H1 (cell line): Measurements from ENCODE around the gene TMEM204. TPM values are rescaled to one million over a fixed set of nuclear protein-coding genes. Genes with fewer than 3 reads are reported as not detected.

Experiments used
- CTCF ChIA-PET: fragments of 300-600 bp; sonication (Branson Sonifier 250); formaldehyde crosslinking; loops from one replicate; lab custom pipeline; 2021; ENCODE audit not compliant: partially characterized antibody; lab: Charles Lee
- POLR2A ChIA-PET: fragments of 300-600 bp; sonication (Branson Sonifier 250); formaldehyde crosslinking; loops from one replicate; lab custom pipeline; 2021; ENCODE audit warnings: inconsistent platforms; ENCODE audit not compliant: partially characterized antibody; lab: Charles Lee
- DNase-seq, 2 experiments: peaks; one replicate each; pipeline versions ENCODE4 v3.0.0 to v3.0.0-alpha.2; 2010 to 2022; ENCODE audit warnings: low spot score in 2 of 2, low read depth in 1 of 2, mixed read lengths in 1 of 2
- FAIRE-seq: peaks from 2 replicates; lab custom pipeline; 2011; peaks lifted over from hg19 to GRCh38; lab: Jason Lieb, UNC
- H2AFZ ChIP-seq: 2 replicates; pipeline ENCODE4 v1.8.1; 2012; ENCODE audit warnings: low read length, inconsistent platforms
- H2AK5ac ChIP-seq: 2 replicates; pipeline ENCODE4 v1.6.1; 2013; ENCODE audit warnings: low read depth, low read length
- H2BK120ac ChIP-seq: replicated peaks from 2 replicates; pipeline ENCODE3; 2013; ENCODE audit warnings: low read depth, low read length, inconsistent platforms
- H2BK12ac ChIP-seq: 2 replicates; pipeline ENCODE4 v1.6.1; 2013; ENCODE audit warnings: low read depth, low read length
- H2BK15ac ChIP-seq: 2 replicates; pipeline ENCODE4 v1.6.1; 2013; ENCODE audit warnings: low read length
- H2BK20ac ChIP-seq: 2 replicates; pipeline ENCODE4 v1.6.1; 2013; ENCODE audit warnings: low read length
- H2BK5ac ChIP-seq: 2 replicates; pipeline ENCODE4 v1.6.1; 2013; ENCODE audit warnings: low read depth, low read length
- H3K14ac ChIP-seq: 2 replicates; pipeline ENCODE4 v1.6.1; 2013; ENCODE audit warnings: inconsistent platforms; ENCODE audit not compliant: insufficient read length
- H3K18ac ChIP-seq: 2 replicates; pipeline ENCODE4 v1.6.1; 2013; ENCODE audit warnings: low read length; ENCODE audit errors: extremely low read depth
- H3K23ac ChIP-seq: 2 replicates; pipeline ENCODE4 v1.6.1; 2013; ENCODE audit warnings: inconsistent platforms; ENCODE audit not compliant: insufficient read length
- H3K23me2 ChIP-seq: 2 replicates; pipeline ENCODE4 v1.6.1; 2013; ENCODE audit warnings: low read depth, low read length
- H3K27ac ChIP-seq: 2 replicates; pipeline ENCODE4 v1.6.1; 2011; ENCODE audit warnings: low read depth, low read length, inconsistent platforms
- H3K27me3 ChIP-seq, 4 experiments: replicated peaks in 1 of 4; 1 replicate in 1 of 4; 2 replicates in 3 of 4; pipeline versions ENCODE4 v1.6.1 to v1.8.1; 2011 to 2013; ENCODE audit warnings: low read length in 3 of 4, mild to moderate bottlenecking in 3 of 4, inconsistent platforms in 2 of 4, mixed read lengths in 2 of 4, moderate library complexity in 1 of 4; ENCODE audit not compliant: control insufficient read depth in 3 of 4, insufficient read depth in 3 of 4; ENCODE audit errors: extremely low read depth in 1 of 4
- H3K36me3 ChIP-seq, 4 experiments: 2 replicates each; pipeline versions ENCODE4 v1.6.1 to v1.8.1; 2011 to 2013; ENCODE audit warnings: mild to moderate bottlenecking in 4 of 4, low read length in 3 of 4, moderate library complexity in 2 of 4, control low read depth in 1 of 4, inconsistent platforms in 1 of 4; ENCODE audit not compliant: insufficient read depth in 4 of 4, control insufficient read depth in 2 of 4
- H3K4ac ChIP-seq: replicated peaks from 2 replicates; pipeline ENCODE3; 2013; ENCODE audit warnings: low read length, low read depth, mixed read lengths, inconsistent platforms; ENCODE audit not compliant: insufficient read length
- H3K4me1 ChIP-seq, 4 experiments: replicated peaks in 1 of 4; 1 replicate in 1 of 4; 2 replicates in 3 of 4; pipeline versions ENCODE4 v1.6.1 to v1.8.1; 2011 to 2013; ENCODE audit warnings: low read length in 3 of 4, inconsistent platforms in 2 of 4, mixed read lengths in 1 of 4; ENCODE audit not compliant: insufficient read depth in 4 of 4, control insufficient read depth in 3 of 4
- H3K4me2 ChIP-seq, 2 experiments: 2 replicates each; pipeline versions ENCODE4 v1.6.1 to v1.8.1; 2011 to 2013; ENCODE audit warnings: low read depth in 2 of 2, low read length in 2 of 2, control low read depth in 1 of 2, inconsistent platforms in 1 of 2, mild to moderate bottlenecking in 1 of 2; ENCODE audit not compliant: insufficient read depth in 1 of 2
- H3K4me3 ChIP-seq, 4 experiments: fragments of 200-600, 300-600 bp in 1 of 4; sonication (generic), shearing (Covaris generic), sonication (Bioruptor Twin) in 1 of 4; 2 replicates each; pipeline versions ENCODE4 v1.5.1 to v1.8.1; 2011 to 2016; ENCODE audit warnings: low read length in 4 of 4, low read depth in 3 of 4, control low read depth in 2 of 4, inconsistent platforms in 2 of 4, mild to moderate bottlenecking in 2 of 4, mixed read lengths in 1 of 4, moderate library complexity in 1 of 4; ENCODE audit not compliant: insufficient read depth in 2 of 4; ENCODE audit errors: extremely low read depth in 1 of 4
- H3K56ac ChIP-seq: replicated peaks from 2 replicates; pipeline ENCODE3; 2013; ENCODE audit warnings: low read depth, mild to moderate bottlenecking, mixed read lengths, low read length, inconsistent platforms; ENCODE audit not compliant: insufficient read length
- H3K79me1 ChIP-seq: 2 replicates; pipeline ENCODE4 v1.6.1; 2013; ENCODE audit warnings: low read depth, low read length, control low read depth
- H3K79me2 ChIP-seq, 2 experiments: 2 replicates each; pipeline versions ENCODE4 v1.6.1 to v1.8.1; 2012 to 2013; ENCODE audit warnings: low read length in 2 of 2, mild to moderate bottlenecking in 2 of 2, inconsistent platforms in 1 of 2; ENCODE audit not compliant: insufficient read depth in 2 of 2, control insufficient read depth in 1 of 2
- H3K9ac ChIP-seq, 4 experiments: replicated peaks in 1 of 4; 1 replicate in 1 of 4; 2 replicates in 3 of 4; pipeline versions ENCODE4 v1.6.1 to v1.8.1; 2011 to 2013; ENCODE audit warnings: low read depth in 3 of 4, low read length in 3 of 4, control low read depth in 2 of 4, mild to moderate bottlenecking in 2 of 4, moderate library complexity in 2 of 4, inconsistent platforms in 1 of 4; ENCODE audit errors: extremely low read depth in 1 of 4
- H3K9me3 ChIP-seq, 2 experiments: 2 replicates each; pipeline versions ENCODE4 v1.6.1 to v1.8.1; 2012 to 2013; ENCODE audit warnings: mild to moderate bottlenecking in 2 of 2, moderate library complexity in 2 of 2, control low read depth in 1 of 2, inconsistent platforms in 1 of 2, low read depth in 1 of 2, low read length in 1 of 2, mixed read lengths in 1 of 2; ENCODE audit not compliant: insufficient read depth in 2 of 2
- H4K20me1 ChIP-seq, 2 experiments: replicated peaks in 1 of 2; 2 replicates each; pipeline versions ENCODE3 to v1.8.1; 2011 to 2013; ENCODE audit warnings: inconsistent platforms in 2 of 2, low read length in 2 of 2, mild to moderate bottlenecking in 1 of 2; ENCODE audit not compliant: insufficient read depth in 2 of 2, control insufficient read depth in 1 of 2
- H4K5ac ChIP-seq: 2 replicates; pipeline ENCODE4 v1.6.1; 2013; ENCODE audit warnings: low read length, low read depth, mixed read lengths, inconsistent platforms; ENCODE audit not compliant: insufficient read length
- H4K8ac ChIP-seq: 2 replicates; pipeline ENCODE4 v1.8.0; 2013; ENCODE audit warnings: mild to moderate bottlenecking, moderate library complexity, low read length, inconsistent platforms; ENCODE audit not compliant: insufficient read depth; ENCODE audit errors: extremely low read depth
- H4K91ac ChIP-seq: replicated peaks from 2 replicates; pipeline ENCODE3; 2013; ENCODE audit warnings: low read length, mixed read lengths, inconsistent platforms; ENCODE audit not compliant: insufficient read length
- CBX5 ChIP-seq: fragments of 300-800, 300-1000 bp; sonication (generic); IDR thresholded peaks from 2 replicates; pipeline ENCODE4 v1.7.1; 2016; ENCODE audit warnings: antibody characterized with exemption, low read length, low read depth
- CEBPB ChIP-seq: IDR thresholded peaks from 2 replicates; pipeline ENCODE4 v1.6.1; 2012; ENCODE audit warnings: low read depth, low read length
- CHD1 ChIP-seq: IDR thresholded peaks from 2 replicates; pipeline ENCODE4 v1.6.1; 2012; ENCODE audit warnings: low read depth, low read length, improper control_type of control experiment
- CREB1 ChIP-seq: IDR thresholded peaks from 2 replicates; pipeline ENCODE4 v1.6.1; 2012; ENCODE audit warnings: inconsistent platforms
- CTCF ChIP-seq, 3 experiments: IDR thresholded peaks; 1 replicate in 2 of 3; 2 replicates in 1 of 3; pipeline versions ENCODE4 v1.5.1 to v1.6.1; 2011; ENCODE audit warnings: low read length in 3 of 3, mild to moderate bottlenecking in 3 of 3, inconsistent platforms in 2 of 3, low read depth in 1 of 3, moderate library complexity in 1 of 3; ENCODE audit not compliant: insufficient read depth in 1 of 3; ENCODE audit errors: control extremely low read depth in 1 of 3
- GABPA ChIP-seq: IDR thresholded peaks from 2 replicates; pipeline ENCODE4 v1.6.1; 2011; ENCODE audit warnings: mild to moderate bottlenecking, low read length, moderate library complexity, borderline replicate concordance; ENCODE audit not compliant: insufficient read depth
- HDAC6 ChIP-seq: IDR thresholded peaks from one replicate; pipeline ENCODE4 v1.7.1; 2012; ENCODE audit warnings: low read depth, mild to moderate bottlenecking, inconsistent platforms, low read length, moderate library complexity
- NRF1 ChIP-seq: IDR thresholded peaks from 2 replicates; pipeline ENCODE4 v1.6.1; 2011; ENCODE audit warnings: mild to moderate bottlenecking, low read depth, low read length, improper control_type of control experiment
- SAP30 ChIP-seq: fragments of 300-600 bp; sonication (generic); IDR thresholded peaks from 2 replicates; pipeline ENCODE4 v1.7.1; 2012; ENCODE audit warnings: low read length, moderate library complexity, mild to moderate bottlenecking, inconsistent platforms; ENCODE audit not compliant: insufficient read depth, insufficient replicate concordance
- SIX5 ChIP-seq: IDR thresholded peaks from 2 replicates; pipeline ENCODE4 v1.6.1; 2011; ENCODE audit warnings: mild to moderate bottlenecking, low read depth, low read length
- USF2 ChIP-seq: IDR thresholded peaks from 2 replicates; pipeline ENCODE4 v1.6.1; 2011; ENCODE audit warnings: low read length, improper control_type of control experiment
- WGBS, 2 experiments: shearing (Covaris generic) in 1 of 2; methylation state at CpG; one replicate each; pipeline versions ENCODE4 v1.1.6 to v1.1.7; 2013 to 2015; ENCODE audit warnings: low lambda C conversion rate in 2 of 2, mixed read lengths in 2 of 2, inconsistent platforms in 1 of 2, low coverage in 1 of 2, missing lambda C conversion rate in 1 of 2; ENCODE audit not compliant: insufficient replicate concordance in 2 of 2, insufficient coverage in 1 of 2, insufficient read length in 1 of 2; ENCODE audit errors: extremely low coverage in 1 of 2, missing lambda C conversion rate in 1 of 2; 5-methylcytosine and 5-hydroxymethylcytosine counted together
- polyA plus RNA-seq, 7 experiments: library from polyadenylated mRNA; depleted of rRNA in 3 of 7; stranded (reverse) in 5 of 7; unstranded in 2 of 7; fragments of >200 nt in 5 of 7; fragments of 200-250 nt in 2 of 7; gene quantifications; 1 replicate in 5 of 7; 2 replicates in 1 of 7; 4 replicates in 1 of 7; pipeline versions ENCODE4 v1.2.1 to v1.2.3, GENCODE V29; 2011 to 2013; ENCODE audit warnings: missing spikeins in 2 of 7, mixed read lengths in 2 of 7
- total RNA-seq: library from RNA; stranded (reverse); fragmentation: NEBNext Ultra II Directional; extraction: Animal tissue kit (Norgen Biotek cat#: 25700); gene quantifications from 2 replicates; pipeline ENCODE4 v1.2.1, GENCODE V29; 2021

TMEM204 gene
- total and polyA plus RNA-seq, 2 of the 8 experiments (the other 6 are each of a cell fraction or from before 2014, with no cell fraction given), result not detected

DNA sequence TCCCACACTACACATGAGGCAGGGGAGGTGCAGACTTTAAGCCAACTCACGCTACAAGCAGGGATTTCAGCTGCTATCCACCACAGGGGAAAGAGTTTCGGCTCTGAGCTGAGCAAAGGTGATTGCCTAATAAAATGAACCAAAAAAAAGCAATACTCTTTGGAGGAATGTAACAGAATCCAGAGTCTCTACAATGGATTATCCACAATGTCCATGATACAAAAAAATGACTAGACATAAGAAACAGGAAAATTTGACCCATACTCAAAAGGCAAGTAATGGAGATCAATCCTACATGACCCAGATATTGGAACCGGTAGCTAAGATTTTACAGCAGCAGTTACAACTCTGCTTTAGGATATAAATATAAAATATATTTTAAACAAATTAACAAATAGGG lies 19.0 kb upstream of the TMEM204 start:
- H2BK15ac ChIP-seq, result no peak overlapping the region
- TF ChIP-seq GABPA (no peak), SIX5 (no peak), NRF1 (no peak), CBX5 (no peak), CTCF (IDR thresholded peaks at IDR 0.05; ENCODE audit: control extremely low read depth in 1 of 3, insufficient read depth in 1 of 3, low read depth in 1 of 3, low read length in 3 of 3) (no peak), CREB1 (no peak), CHD1 (no peak), USF2 (no peak), HDAC6 (no peak), CEBPB (no peak), SAP30 (no peak)

More for the DNA sequence above, 19.0 kb upstream of the TMEM204 start:
- Histone ChIP-seq H2BK12ac (no peak overlapping the region), H4K5ac (no peak overlapping the region), H3K79me1 (no peaks in the 10 kb centered on the region; the same call in 1 of the 2 replicates), H3K18ac (no peak overlapping the region), H3K4ac (no peak overlapping the region), H4K20me1 (peaks cover 0 to 2% of the 10 kb centered on the region in 2 experiments), H3K56ac (no peak overlapping the region), H3K27me3 (no peaks in the 10 kb centered on the region), H3K4me3 (no peak overlapping the region), H3K14ac (no peak overlapping the region), H3K4me2 (no peak overlapping the region), H3K23me2 (no peaks in the 10 kb centered on the region), H3K23ac (no peak overlapping the region), H3K79me2 (no peaks in the 10 kb centered on the region), H3K9ac (no peak overlapping the region), H2AFZ (no peak overlapping the region), H2BK120ac (no peak overlapping the region), H3K36me3 (peaks cover 0 to 7% (median 2%) of the 10 kb centered on the region in 4 experiments; a peak in 4 of 8 replicates), H4K91ac (no peak overlapping the region), H3K9me3 (peaks cover 0 to 2% of the 10 kb centered on the region in 2 experiments; a peak in 2 of 4 replicates), H2BK20ac (no peak overlapping the region), H2AK5ac (no peak overlapping the region), H3K27ac (no peak overlapping the region), H3K4me1 (no peaks in the 10 kb centered on the region), H2BK5ac (no peak overlapping the region), H4K8ac (no peak overlapping the region)
- DNase-seq (no peak), FAIRE-seq (no peak)
- CTCF ChIA-PET, result no interaction called here
- WGBS, 2 experiments, result 93% methylated on average over 3 of the region's 3 CpGs; no CpG with 5 or more reads in 1 of the 2 experiments
- POLR2A ChIA-PET, result interaction anchor here (0.6 to 10.3 kb wide), 8 partner anchors 10 to 250 kb away, joined by 3 to 175 read pairs (median 4); partner anchors contain the start of genes CRAMP1, IFT140, PTX4 and TELO2
